Measurements from ENCODE around the gene SLC22A25.

DNA sequence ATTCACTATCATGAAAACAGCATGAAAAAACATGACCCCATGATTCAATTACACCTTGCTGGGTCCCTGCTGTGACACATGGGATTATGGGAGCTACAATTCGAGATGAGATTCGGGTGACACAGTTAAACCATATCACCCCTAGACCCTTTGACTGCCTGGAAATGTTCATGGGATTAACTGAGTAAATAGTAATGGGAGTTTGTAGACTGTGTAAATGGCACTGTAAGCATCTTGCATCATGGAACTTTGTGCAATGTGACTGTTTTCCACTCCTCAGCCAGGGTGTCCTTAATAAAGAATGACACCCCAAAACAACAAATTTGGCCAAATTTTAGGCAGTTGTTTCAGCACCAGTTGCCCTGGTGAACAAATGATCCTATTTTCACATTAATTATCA lies 7.9 kb upstream of the SLC22A25 start:
- TF ChIP-seq, protein P1, sequence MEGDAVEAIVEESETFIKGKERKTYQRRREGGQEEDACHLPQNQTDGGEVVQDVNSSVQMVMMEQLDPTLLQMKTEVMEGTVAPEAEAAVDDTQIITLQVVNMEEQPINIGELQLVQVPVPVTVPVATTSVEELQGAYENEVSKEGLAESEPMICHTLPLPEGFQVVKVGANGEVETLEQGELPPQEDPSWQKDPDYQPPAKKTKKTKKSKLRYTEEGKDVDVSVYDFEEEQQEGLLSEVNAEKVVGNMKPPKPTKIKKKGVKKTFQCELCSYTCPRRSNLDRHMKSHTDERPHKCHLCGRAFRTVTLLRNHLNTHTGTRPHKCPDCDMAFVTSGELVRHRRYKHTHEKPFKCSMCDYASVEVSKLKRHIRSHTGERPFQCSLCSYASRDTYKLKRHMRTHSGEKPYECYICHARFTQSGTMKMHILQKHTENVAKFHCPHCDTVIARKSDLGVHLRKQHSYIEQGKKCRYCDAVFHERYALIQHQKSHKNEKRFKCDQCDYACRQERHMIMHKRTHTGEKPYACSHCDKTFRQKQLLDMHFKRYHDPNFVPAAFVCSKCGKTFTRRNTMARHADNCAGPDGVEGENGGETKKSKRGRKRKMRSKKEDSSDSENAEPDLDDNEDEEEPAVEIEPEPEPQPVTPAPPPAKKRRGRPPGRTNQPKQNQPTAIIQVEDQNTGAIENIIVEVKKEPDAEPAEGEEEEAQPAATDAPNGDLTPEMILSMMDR (IDR thresholded peaks at IDR 0.05): no peak
- TF ChIP-seq POLR2A (IDR thresholded peaks at IDR 0.05) (no peak), POLR2AphosphoS5 (IDR thresholded peaks at IDR 0.05) (no peak), EP300 (IDR thresholded peaks at IDR 0.05) (no peak)

Data from upper lobe of left lung (tissue), 4 donors.